Gastroesophageal sphincter (tissue), 3 donors: ENCODE data around the gene B4GALT5.

Source experiments
- CTCF ChIP-seq, 4 experiments: fragments of 200-600 bp in 2 of 4; fragments of 450-650 bp in 2 of 4; sonication (generic) in 1 of 4; IDR thresholded peaks; one replicate each; pipeline ENCODE4 v1.5.1; 2017 to 2019; ENCODE audit warnings: antibody characterized with exemption in 4 of 4, mild to moderate bottlenecking in 2 of 4, moderate library complexity in 2 of 4
- EP300 ChIP-seq: sonication (generic); formaldehyde crosslinking; IDR thresholded peaks from one replicate; pipeline ENCODE4 v1.6.1; 2017; ENCODE audit warnings: antibody characterized with exemption, mild to moderate bottlenecking
- POLR2AphosphoS5 ChIP-seq: sonication (generic); formaldehyde crosslinking; IDR thresholded peaks from one replicate; pipeline ENCODE4 v1.6.1; 2017; ENCODE audit warnings: antibody characterized with exemption

GRCh38 chr20:49633023-49633422, 80.7 kb downstream of the B4GALT5 start:
- TF ChIP-seq POLR2AphosphoS5 (no peak), CTCF (IDR thresholded peaks at IDR 0.05) (no peak), EP300 (no peak)
